Sciatic nerve (tissue), 2 donors: ENCODE measurements around the gene SLC27A2. TPM values are rescaled to one million over a fixed set of nuclear protein-coding genes. Genes with fewer than 3 reads are reported as not detected.

Experiments used
- ATAC-seq: fragments of 200-7000 bp; cut with Tn5 transposase; one replicate; pipeline ENCODE4 v1.9.1; 2020; ENCODE audit warnings: mild to moderate bottlenecking, moderate library complexity
- DNase-seq: peaks from one replicate; pipeline ENCODE4 v3.0.0-alpha.2; 2020; ENCODE audit warnings: low spot score
- intact Hi-C: fragments of 100-400 bp; cut with DNase I; formaldehyde crosslinking; loops from one replicate; pipeline ENCODE4 v1.14.2; 2022
- total RNA-seq: library from RNA; stranded (reverse); fragmentation: NEBNext Ultra II Directional; extraction: Animal tissue kit (Norgen Biotek cat#: 25700); gene quantifications from one replicate; pipeline ENCODE4 v1.2.1, GENCODE V29; 2021
- donor health status: DM: no; HTN: no; CAD: no.
- donor health status: DM: no; HTN: no; CAD: no.

The SLC27A2 gene
- total RNA-seq, 1 donor from 2014 or later, result 0.36 TPM

DNA sequence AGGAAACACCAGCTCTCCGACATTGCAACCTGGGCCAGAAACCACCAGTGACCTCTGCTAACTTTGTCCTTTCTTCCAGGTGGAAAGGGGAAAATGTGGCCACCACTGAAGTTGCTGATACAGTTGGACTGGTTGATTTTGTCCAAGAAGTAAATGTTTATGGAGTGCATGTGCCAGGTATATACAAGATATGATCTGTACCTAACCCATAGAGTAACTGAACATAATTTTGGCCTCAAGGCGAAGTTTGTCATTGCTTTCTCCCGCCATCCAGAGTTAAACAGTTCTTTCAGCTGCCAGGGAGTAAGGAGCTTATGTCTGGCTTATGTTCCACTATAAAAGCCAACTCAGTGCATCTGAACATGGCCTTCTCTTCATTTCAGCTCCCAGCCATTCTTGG, 46.9 kb downstream of the SLC27A2 start:
- no peak for ATAC-seq
- DNase-seq, result no peak
- intact Hi-C loops, result no loop called here

DNA sequence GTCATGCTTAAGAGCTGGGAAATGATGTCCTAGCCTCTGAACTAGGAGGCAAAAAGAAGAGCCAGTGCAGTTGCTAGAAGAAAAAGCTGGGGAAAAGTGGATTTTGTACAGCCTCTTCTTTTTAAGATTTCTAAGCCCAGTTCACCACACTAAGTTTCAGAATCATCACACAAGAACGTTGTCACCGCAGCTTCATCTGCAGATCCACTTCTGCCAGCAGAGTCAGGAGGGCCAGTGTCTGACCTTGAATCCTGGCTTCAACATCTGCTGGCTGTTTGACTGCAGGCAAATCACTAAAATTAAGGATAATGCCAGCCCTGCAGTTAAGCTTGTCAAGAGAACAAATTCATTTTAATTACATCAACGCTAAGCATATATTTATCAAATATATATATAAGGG, 47.3 kb downstream of the SLC27A2 start:
- intact Hi-C loops, result no loop called here
- no peak for DNase-seq
- ATAC-seq, result peak; percentile 66

DNA sequence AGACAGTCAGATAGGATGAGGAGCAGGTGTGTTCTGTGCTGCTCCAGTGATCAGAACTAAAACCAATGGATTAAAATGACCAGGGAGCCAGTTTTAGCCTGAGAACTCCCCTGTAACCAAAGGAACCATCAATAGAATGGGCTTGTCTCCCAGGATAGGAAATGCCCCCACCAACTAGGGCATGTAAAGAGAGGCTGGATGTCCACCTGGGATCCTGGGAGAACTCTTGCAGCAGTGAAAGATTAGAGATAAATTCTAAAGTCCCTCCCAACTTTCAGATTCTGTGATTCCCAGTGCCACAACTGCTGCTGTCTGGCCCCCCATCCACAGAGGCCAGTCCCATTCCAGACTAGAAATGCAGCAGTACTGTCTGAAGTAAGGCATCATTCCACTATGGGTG, 49.8 kb downstream of the SLC27A2 start:
- DNase-seq (no peak), ATAC-seq (no peak)
- intact Hi-C loops, result no loop called here

DNA sequence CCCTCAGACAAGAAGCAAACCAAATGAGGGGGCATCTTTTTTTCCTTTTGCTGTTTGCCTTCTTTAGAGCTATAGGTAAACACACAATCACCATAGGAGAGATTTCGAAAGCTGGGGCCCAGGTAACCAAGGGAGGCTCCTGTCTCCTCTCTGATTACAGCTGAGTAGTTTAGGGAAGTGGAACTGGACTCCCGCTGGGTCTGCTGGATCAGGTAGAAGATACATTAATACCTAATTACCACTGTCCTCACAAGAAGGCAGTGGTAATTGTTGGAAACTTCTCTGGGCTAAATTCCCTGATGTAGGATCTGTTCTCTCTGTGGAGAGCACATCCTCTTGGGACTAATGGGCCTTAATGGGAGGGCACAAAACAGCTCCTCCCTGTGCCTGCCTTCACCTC, 50.8 kb downstream of the SLC27A2 start:
- intact Hi-C loops, result no loop called here
- no peak for DNase-seq
- no peak for ATAC-seq

DNA sequence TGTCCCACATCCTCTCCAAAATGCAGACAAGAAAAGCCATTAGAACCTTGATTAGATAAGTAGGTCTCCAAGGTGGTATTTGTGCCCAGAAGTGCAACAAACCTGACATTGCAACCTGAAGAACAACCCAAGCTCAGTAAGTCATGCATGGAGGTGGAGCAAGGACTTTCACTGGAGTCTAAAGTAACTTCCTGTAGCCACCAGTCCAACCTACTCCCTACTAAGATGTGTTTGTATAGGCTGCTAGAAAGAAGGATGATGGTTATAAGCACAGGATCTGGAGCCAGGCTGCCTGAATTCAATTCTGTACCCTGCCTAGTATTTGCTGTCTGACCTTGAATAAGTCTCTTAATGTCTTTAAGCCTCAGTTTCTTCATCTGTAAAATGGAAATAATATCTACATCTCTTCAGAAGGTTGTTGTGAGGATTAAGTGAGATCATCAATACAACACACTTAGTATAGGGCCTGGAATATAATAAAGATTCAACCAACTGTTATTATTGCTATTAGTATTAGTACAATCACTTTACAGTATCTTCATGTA, 51.3 kb downstream of the SLC27A2 start:
- intact Hi-C loops, result no loop called here
- ATAC-seq (no peak), DNase-seq (no peak)

DNA sequence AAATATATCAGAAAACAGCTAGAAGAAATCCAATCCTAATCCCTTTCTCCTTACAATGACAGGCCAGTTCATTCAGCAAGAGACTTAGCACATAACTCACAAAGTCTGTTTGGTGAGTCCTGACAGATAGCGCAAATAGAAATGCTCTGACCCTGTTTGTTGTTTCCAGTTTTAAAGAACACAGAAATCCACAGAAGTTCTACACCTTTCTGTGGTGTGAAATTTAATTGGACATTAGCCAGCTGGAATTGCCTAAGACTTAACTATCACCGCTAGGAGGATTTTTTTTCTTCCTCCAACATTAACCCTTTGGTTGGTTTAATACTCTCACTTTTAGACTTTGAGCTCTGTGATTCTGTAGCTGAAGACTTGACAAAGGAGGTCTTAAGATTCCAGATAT, 52.8 kb downstream of the SLC27A2 start:
- intact Hi-C loops, result no loop called here
- DNase-seq, result no peak
- ATAC-seq, result no peak

DNA sequence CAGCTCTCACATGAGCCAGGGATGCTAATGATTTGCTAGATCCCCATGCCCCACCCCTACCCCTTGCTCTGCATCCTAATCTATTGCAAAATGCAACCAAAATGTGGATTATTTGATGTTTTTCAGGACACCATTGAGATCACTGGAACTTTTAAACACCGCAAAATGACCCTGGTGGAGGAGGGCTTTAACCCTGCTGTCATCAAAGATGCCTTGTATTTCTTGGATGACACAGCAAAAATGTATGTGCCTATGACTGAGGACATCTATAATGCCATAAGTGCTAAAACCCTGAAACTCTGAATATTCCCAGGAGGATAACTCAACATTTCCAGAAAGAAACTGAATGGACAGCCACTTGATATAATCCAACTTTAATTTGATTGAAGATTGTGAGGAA, 53.8 kb downstream of the SLC27A2 start:
- ATAC-seq, result no peak
- no peak for DNase-seq
- intact Hi-C loops, result no loop called here

DNA sequence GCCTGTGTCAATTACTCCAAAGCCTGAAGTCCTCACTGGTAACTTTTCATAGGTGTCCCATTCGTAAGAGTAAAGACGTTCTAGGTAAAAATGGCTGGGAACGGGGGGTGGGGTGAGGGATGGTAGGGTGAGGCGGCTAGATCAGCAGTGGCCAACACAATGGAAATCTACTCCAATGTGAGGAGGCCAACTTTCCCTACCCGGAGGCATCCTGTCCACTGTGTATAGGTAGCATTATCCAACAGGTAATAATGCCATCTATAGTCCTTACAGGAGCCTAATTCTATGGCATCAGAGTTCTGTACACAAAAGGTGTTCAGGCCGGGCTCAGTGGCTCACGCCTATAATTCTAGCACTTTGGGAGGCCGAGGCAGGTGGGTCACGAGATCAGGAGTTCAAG, 54.4 kb downstream of the SLC27A2 start:
- intact Hi-C loops, result no loop called here
- ATAC-seq, result no peak
- DNase-seq, result no peak

DNA sequence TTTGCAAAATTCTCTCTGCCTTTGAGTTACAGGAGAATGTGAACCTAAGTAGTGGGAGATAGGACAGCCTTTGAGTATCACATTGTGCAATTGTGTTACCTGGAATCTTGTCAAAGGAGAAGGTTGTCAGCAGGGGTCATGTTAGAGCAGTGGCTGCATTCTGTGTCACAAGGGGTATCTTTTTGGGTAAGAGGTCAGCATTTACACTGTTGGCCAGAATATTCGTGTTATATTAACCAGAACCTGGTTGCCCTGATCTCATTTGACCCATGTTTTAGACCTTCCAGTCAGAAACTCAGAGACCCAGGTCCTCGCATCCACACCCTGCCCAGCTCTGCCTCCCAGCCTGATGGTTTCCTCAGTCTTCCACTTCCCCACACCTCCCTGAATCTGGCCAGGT, 56.3 kb downstream of the SLC27A2 start:
- intact Hi-C loops, result no loop called here
- no peak for DNase-seq
- ATAC-seq, result no peak

DNA sequence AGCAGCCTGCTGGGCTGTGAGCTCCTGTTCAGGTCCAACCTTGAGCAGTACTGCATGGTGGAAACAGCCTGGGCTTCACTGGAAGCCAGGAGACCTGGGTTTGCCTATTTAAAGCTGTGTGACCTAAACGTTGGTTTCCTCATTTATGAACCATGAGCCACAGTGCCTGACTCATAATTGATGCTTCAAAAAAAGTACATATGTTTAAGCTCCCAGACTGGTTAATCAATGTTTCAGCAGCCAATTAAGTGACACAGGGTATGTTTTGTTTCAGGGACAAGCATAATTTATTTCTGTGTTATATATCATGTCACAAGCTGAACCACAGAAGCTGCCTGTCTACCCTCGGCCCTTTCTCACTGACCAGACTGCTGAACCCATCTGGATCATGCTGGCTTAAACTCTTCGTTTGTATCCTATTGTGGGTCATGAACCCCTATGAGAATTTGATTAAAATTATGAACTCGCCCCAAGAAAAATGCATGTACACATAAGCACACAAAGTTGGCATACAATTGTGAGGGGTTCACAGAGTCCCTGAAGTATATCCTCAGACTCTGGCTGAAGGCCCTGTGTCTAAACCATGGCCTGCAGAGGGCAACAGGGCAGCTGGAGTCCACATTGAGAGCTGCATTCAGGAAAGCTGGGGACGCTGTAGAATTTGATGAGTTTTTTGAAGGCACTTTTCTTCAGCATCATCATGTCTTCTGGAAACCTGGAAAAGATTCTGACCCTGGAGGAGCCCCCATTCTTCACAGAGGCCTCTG, 59.9 kb downstream of the SLC27A2 start:
- intact Hi-C loops, result no loop called here
- ATAC-seq (no peak), DNase-seq (no peak)

DNA sequence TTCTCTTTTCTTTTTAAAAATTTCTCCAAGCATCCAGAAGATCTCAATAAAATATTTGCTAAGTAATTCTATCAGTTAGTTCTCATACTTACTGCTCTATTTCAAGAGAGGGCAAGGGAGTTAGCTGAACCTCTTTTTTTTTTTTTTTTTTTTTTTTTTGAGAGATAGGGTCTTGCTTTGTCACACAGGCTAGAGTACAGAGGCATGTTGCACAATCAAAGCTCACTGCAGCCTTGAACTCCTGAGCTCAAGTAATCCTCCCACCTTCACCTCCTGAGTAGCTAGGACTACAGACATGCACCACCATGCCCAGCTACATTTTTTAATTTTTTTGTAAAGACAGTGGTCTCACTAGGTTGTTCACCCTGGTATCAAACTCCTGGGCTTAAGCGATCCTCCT, 62.2 kb downstream of the SLC27A2 start:
- no peak for ATAC-seq
- DNase-seq, result no peak
- intact Hi-C loops, result no loop called here

DNA sequence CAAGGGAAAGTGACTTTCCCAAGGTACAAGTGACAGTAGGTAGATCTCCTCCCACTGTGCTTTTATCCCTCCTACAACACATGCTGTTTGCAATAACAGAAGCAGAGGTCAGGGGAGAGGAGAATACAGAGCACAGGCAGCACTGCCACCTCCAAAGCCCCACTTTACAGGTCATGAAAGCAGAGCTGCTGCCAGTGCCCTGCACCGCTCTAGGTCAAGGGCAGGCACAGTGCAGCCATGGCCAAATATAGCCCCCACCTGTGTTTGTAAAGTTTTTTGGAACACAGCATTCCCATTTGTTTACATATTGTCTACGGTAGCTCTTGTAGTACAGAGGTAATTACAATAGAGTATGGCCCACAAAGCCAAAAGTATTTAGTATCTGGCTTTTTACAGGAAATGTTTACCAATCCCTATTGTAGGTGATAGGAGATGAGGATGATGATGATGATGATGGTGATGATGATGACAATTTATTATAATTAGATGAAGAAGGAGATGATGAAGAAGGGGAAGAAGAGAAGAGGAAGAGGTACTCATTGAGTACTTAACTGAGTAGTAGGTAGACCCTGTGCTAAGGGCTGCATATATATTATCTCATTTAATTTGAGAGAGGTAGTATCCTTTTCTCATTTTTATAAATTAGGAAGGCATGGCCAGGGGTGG, 63.1 kb downstream of the SLC27A2 start:
- intact Hi-C loops, result no loop called here
- DNase-seq, result no peak
- no peak for ATAC-seq

DNA sequence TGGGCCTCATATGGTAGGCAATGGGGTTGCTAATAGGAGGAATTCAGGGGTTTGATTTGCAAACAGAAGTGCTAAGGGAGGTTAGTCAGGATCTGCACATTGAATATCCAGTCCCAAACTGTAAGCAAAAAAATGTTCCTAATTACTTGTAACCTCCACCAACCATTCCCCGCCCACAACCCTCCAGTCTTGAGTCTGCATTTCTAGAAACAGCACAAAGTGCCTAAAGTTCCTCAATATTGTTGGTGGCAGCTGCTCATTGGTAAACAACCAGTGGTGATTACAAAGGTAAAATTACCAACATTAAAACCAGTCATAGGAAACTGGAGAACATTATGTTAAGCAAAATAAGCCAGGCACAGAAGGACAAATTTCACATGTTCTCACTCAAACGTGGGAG, 64.6 kb downstream of the SLC27A2 start:
- ATAC-seq (no peak), DNase-seq (no peak)
- intact Hi-C loops, result no loop called here

DNA sequence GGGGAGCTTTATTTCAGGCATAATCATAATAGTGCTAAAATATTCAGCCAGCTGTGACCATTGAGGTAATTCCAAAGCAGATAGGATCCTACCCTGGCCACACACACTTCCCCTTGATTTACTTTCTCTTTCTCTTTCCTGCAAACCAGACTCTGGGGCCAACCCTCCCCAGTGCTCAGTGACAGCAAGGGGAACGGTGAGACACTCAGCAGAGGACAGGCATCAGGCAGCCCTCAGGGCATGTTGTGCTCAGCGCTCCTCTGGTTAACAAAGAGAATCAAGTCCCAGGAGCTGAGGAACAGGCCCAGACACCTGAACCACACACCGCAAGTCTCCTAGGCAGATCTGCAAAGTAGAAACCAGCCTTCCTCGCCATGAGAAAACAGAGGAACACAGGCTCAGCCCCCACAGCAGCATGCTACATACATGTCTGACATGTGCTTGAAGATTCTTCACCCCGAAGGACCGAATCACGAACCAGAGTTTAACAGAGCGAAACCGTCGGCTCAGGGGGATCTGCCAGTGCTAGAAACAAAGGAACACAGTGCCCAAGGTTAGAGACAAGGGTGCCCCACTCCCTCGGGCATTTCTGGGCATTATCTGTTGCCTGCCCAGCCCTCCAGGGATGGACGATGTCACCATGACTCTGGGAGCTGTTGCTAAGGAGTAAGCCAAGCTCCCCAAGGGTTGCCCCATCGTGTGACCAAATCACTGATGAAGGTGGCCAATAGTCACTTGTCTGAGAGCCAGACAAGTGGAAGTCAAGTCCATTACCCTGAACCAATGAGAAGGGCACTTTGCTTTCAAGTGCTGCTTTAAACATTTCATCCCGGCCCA, 66.0 kb downstream of the SLC27A2 start:
- intact Hi-C loops, result no loop called here
- no peak for DNase-seq
- ATAC-seq, result no peak

DNA sequence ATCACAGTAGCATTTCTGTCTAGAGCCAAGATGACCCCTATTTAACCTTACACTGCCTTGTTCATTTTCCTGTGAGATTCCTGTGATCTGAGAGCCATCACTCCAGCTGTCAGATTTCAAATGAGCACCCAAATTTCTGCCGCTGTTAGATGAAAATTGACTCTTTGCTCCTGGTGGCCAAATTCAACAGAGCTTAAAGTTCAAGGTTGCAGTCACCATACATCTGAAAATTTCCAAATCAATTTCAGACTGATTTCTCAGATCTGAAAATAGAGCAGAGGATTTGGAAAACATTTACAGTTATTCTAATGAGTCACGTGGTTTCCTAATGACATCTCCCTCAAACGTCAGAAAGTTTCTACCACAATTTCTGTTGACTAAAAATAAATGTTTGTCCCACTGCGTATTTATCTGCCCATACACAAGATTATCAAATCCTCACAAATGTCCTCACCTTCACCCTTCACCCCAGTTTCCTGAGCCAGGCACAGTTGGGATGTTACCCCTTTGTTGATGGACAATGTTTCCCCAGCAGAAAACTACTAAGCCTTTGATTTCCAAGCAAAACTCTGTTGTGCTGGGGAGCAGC, 67.1 kb downstream of the SLC27A2 start:
- intact Hi-C loops, result no loop called here
- no peak for DNase-seq
- no peak for ATAC-seq

DNA sequence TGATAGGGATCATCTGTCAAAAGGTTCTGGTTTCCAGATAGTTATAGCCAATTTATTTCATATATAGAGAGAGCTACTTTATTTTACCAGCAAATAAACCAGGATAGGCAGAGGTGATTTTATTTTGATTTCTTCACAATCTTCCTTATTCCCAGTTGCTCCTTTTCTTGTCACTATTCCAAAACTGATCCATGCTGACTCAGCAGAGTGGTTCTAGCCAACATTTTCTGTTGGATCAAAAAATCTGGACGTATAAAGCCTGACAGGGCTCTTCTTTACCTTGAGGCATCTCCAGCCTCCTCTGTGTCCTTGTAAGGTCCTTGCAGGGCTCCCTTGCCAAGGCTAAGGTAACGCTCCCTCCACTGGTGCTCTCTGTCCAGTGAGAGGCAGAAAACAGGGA, 67.7 kb downstream of the SLC27A2 start:
- ATAC-seq (no peak), DNase-seq (no peak)
- intact Hi-C loops, result no loop called here

DNA sequence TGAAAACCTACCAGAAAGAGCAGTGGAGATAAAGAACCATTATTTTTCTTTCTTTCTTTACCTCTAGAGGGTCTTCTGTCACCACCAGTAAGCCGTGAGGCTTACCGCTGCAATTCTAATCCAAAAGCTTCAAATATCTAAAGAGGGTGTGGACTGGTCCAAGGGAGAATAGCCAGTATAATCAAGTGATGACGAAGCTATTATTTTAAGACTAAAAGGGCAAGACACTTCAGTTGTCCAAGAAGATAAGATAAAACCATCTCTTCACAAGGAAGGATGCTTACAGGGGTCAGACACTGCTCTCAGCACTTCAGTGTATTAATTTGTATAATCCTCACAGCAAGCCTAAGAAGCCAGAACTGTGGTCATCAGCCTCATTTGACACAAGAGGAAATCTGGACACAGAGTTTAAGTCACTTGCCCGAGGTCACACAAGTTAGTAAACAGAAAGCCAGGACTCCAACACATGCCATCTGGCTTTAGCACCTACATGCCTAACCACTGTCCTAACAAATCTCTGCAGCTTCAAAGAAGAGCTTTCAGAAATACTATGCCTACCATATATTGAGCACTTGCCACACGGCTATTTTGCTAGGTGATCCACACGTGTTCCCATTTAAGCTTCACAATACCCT, 68.9 kb downstream of the SLC27A2 start:
- DNase-seq (no peak), ATAC-seq (peak; percentile 74)
- intact Hi-C loops, result no loop called here

DNA sequence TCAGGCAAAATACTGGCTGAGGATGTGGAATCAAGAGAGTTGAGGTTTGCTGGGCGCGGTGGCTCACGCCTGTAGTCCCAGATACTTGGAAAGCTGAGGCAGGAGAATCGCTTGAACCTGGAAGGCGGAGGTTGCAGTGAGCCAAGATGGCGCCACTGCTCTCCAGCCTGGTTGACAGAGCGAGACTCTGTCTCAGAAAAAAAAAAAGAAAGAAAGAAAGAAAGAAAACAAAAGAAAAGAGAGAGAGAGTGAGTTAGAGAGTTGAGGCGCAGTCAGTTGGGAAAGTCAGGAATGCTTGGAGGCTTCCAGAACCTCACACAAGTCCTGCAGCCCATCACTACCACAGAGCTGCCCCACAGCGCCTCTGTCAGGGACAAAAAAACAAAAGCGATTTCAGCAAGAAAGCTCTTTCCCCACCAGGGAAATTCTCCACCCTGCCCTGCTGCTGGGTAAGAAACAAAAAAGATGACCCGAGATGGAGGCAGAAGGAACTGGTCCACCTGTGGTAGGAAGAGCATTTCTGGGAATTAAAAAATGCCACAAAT, 69.7 kb downstream of the SLC27A2 start:
- intact Hi-C loops, result no loop called here
- no peak for DNase-seq
- ATAC-seq, result peak; percentile 67

DNA sequence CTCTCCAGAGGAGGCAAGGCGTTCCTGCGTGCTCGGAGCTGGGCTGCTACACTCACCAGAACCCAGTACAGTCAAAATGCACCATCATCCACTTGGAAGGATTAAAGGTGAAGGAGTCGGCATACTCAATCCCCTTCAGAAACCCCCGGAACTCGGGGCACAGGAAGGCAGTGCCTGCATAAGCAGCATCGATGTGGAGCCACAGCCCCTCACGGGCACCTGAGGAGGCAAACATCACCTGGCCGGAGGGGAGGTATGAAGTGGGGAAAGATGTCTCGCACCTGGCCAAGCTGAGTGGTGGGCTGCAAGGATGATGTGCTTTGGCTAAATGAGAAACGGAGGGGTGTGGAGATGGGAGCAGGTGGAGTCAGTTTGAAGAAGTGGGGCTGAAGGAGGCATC, 70.6 kb downstream of the SLC27A2 start:
- DNase-seq, result no peak
- no peak for ATAC-seq
- intact Hi-C loops, result no loop called here
